CD8-positive, alpha-beta memory T cell (primary cell): Measurements from ENCODE around the gene KCMF1. TPM values are rescaled to one million over a fixed set of nuclear protein-coding genes. Genes with fewer than 3 reads are reported as not detected.

Source experiments
- CTCF ChIA-PET: fragments of 350-600 bp; sonication (Branson Sonifier 250); formaldehyde crosslinking; loops from one replicate; lab custom pipeline; 2021; ENCODE audit warnings: antibody characterized with exemption; lab: Charles Lee
- POLR2A ChIA-PET: fragments of 350-600 bp; sonication (Branson Sonifier 250); formaldehyde crosslinking; loops from one replicate; lab custom pipeline; 2021; ENCODE audit warnings: antibody characterized with exemption; lab: Charles Lee
- DNase-seq, 5 donors: peaks; one replicate each; pipeline versions ENCODE4 v3.0.0 to v3.0.0-alpha.2; 2020 to 2022; ENCODE audit warnings: mixed read lengths in 1 of 5
- H3K27ac ChIP-seq: one replicate; pipeline ENCODE4 v1.7.0; 2013; ENCODE audit warnings: low read depth, mild to moderate bottlenecking, low read length, moderate library complexity
- H3K27me3 ChIP-seq: 2 replicates; pipeline ENCODE4 v1.7.0; 2013; ENCODE audit warnings: low read length, mild to moderate bottlenecking; ENCODE audit not compliant: insufficient read depth, poor library complexity, severe bottlenecking
- H3K36me3 ChIP-seq: 2 replicates; pipeline ENCODE4 v1.7.0; 2013; ENCODE audit warnings: mild to moderate bottlenecking, low read length, moderate library complexity; ENCODE audit not compliant: insufficient read depth
- H3K4me1 ChIP-seq: 2 replicates; pipeline ENCODE4 v1.7.0; 2013; ENCODE audit warnings: mild to moderate bottlenecking, low read length, moderate library complexity; ENCODE audit not compliant: insufficient read depth
- H3K4me3 ChIP-seq: 2 replicates; pipeline ENCODE4 v1.7.0; 2013; ENCODE audit warnings: mild to moderate bottlenecking, low read length
- H3K9me3 ChIP-seq: 2 replicates; pipeline ENCODE4 v1.7.0; 2013; ENCODE audit warnings: mild to moderate bottlenecking, low read length
- H3K27ac Mint-ChIP-seq, 8 donors: one replicate each; pipeline ENCODE4 v1.8.0; 2020 to 2021; ENCODE audit warnings: mixed read lengths in 8 of 8, mild to moderate bottlenecking in 6 of 8, inconsistent platforms in 3 of 8, moderate library complexity in 3 of 8
- H3K27me3 Mint-ChIP-seq, 2 donors: one replicate each; pipeline ENCODE4 v1.8.0; 2020 to 2021; ENCODE audit warnings: mixed read lengths in 2 of 2, mild to moderate bottlenecking in 1 of 2, moderate library complexity in 1 of 2
- H3K36me3 Mint-ChIP-seq, 3 donors: one replicate each; pipeline ENCODE4 v1.8.0; 2020 to 2021; ENCODE audit warnings: mixed read lengths in 3 of 3, inconsistent platforms in 1 of 3, mild to moderate bottlenecking in 1 of 3
- H3K4me1 Mint-ChIP-seq, 3 donors: one replicate each; pipeline ENCODE4 v1.8.0; 2020 to 2021; ENCODE audit warnings: mixed read lengths in 3 of 3, inconsistent platforms in 1 of 3, mild to moderate bottlenecking in 1 of 3
- H3K4me3 Mint-ChIP-seq, 7 donors: one replicate each; pipeline ENCODE4 v1.8.0; 2020 to 2021; ENCODE audit warnings: mixed read lengths in 7 of 7, mild to moderate bottlenecking in 6 of 7, moderate library complexity in 4 of 7, inconsistent platforms in 2 of 7
- H3K9me3 Mint-ChIP-seq, 5 donors: one replicate each; pipeline ENCODE4 v1.8.0; 2020 to 2022; ENCODE audit warnings: mixed read lengths in 5 of 5, mild to moderate bottlenecking in 3 of 5, moderate library complexity in 2 of 5, inconsistent platforms in 1 of 5
- polyA plus RNA-seq: library from polyadenylated mRNA; unstranded; fragments of 300-500 nt; fragmentation: Illumina TruSeq; gene quantifications from one replicate; pipeline ENCODE4 v1.2.3, GENCODE V29; 2021
- total RNA-seq, 2 experiments: library from RNA; stranded (reverse); gene quantifications; one replicate each; pipeline ENCODE4 v1.2.3, GENCODE V29; 2021

The KCMF1 gene
- total and polyA plus RNA-seq, 3 experiments from 2014 or later: 30.7 to 105 (median 98.1) TPM

DNA sequence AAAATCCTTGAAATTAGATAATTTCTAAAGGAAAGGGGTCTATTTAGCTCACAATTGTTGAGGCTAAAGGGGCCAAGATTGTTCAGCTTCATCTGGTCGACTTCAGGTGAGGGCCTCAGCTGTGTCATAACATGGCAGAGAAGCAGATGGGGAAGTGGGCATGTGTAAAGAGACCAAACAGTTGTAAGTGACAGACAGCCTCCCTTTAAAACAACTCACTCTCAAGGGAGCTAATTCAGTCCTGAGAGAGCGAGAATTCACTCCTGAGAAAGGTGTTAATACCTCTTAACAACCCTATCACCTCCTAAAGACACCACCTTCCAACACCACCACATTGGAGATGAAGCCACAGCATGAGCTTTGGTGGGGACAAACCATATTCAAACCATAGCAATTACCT, 62.4 kb downstream of the KCMF1 start:
- Mint-ChIP-seq H3K27me3 (no peaks in the 10 kb centered on the region), H3K4me1 (peaks cover 14 to 45% (median 31%) of the 10 kb centered on the region in 3 donors), H3K4me3 (peak overlapping the region in 1 of 7 donors; percentile 32), H3K36me3 (peaks cover 3 to 79% (median 18%) of the 10 kb centered on the region in 3 donors), H3K27ac (peak overlapping the region in 1 of 8 donors; percentile 66), H3K9me3 (no peaks in the 10 kb centered on the region)
- POLR2A ChIA-PET: interaction anchor here (0.6 kb wide), 1 partner anchor 737 kb away, joined by 6 read pairs; no protein-coding TSS in a partner anchor
- CTCF ChIA-PET: no interaction called here
- H3K4me1 ChIP-seq: no peaks in the 10 kb centered on the region
- DNase-seq: no peak
- H3K27ac ChIP-seq: no peak overlapping the region
- H3K27me3 ChIP-seq: no peaks in the 10 kb centered on the region
- H3K36me3 ChIP-seq: peaks cover 14% of the 10 kb centered on the region
- H3K9me3 ChIP-seq: no peaks in the 10 kb centered on the region
- no peak overlapping the region for H3K4me3 ChIP-seq

DNA sequence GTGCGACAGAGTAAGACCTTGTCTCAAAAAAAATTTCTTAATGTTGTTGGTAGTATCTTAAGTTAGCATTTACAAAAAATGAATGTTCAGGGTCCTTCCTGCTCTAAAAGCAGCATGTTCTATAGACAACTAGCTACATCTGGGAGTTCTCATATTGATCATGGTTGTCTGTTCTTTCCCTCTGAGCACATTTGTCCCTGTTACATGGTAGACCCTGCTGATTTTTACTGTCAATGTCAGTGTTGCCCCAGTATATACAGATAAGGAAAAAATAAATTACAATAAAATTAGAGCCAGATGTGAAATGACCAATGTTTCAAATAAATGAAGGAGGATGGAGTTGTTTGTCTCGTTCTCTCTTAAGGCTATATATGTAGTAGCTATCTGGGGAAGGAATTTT, 63.2 kb downstream of the KCMF1 start:
- Histone ChIP-seq H3K4me3 (no peak overlapping the region), H3K9me3 (no peaks in the 10 kb centered on the region), H3K4me1 (no peaks in the 10 kb centered on the region), H3K36me3 (peaks cover 14% of the 10 kb centered on the region), H3K27me3 (no peaks in the 10 kb centered on the region), H3K27ac (no peak overlapping the region)
- CTCF ChIA-PET: no interaction called here
- H3K27me3 Mint-ChIP-seq: no peaks in the 10 kb centered on the region
- DNase-seq: no peak
- no peak overlapping the region for H3K4me3 Mint-ChIP-seq
- no peaks in the 10 kb centered on the region for H3K9me3 Mint-ChIP-seq
- peaks cover 3 to 78% (median 18%) of the 10 kb centered on the region in 3 donors for H3K36me3 Mint-ChIP-seq
- H3K4me1 Mint-ChIP-seq: peaks cover 16 to 47% (median 31%) of the 10 kb centered on the region in 3 donors
- H3K27ac Mint-ChIP-seq: peak overlapping the region in 2 of 8 donors; percentile 17 to 26
- POLR2A ChIA-PET: interaction anchor here (0.6 kb wide), 1 partner anchor 736 kb away, joined by 6 read pairs; no protein-coding TSS in a partner anchor

DNA sequence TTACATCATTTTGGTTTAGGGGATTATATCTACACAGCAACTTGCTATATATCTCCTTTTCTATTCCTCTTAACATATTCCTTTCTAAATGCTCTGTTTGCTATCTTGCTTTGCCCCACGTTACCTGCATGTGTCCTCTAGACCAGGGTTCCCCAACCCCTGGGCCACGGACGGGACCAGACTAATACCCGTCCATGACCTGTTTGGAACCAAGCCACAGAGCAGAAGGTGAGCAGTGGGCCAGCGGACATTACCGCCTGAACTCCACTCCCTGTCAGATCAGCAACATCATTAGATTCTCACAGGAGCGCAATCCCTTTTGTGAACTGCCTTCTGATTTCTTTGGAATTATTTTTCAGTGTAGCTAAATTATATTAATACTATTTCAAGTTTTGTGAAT, 66.7 kb downstream of the KCMF1 start:
- peaks cover 12% of the 10 kb centered on the region for H3K36me3 ChIP-seq

DNA sequence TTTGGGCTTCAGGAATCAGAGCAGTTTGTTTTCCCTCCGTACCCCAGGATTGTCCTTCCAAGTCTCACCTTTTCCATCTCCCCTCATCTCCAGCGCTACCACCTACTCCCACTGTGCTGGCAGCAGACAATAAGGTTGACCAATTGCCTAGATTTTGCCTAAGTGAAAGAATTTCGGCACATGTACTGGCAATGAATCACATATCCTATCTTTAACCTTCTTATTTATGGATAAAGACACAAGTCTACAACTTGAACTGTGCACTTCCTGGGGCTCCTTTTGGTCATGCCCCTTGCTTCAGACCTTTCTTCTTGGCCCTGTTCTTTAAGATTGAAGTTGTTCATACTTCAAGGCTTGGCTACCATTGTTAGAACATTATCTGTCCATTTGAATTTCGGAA, 71.4 kb downstream of the KCMF1 start:
- Mint-ChIP-seq H3K9me3 (no peaks in the 10 kb centered on the region), H3K27me3 (no peaks in the 10 kb centered on the region), H3K4me1 (peaks cover 20 to 29% (median 25%) of the 10 kb centered on the region in 3 donors), H3K27ac (peak overlapping the region in 6 of 8 donors; percentile 25 to 68 (median 38)), H3K4me3 (no peak overlapping the region), H3K36me3 (peaks cover 6 to 81% (median 35%) of the 10 kb centered on the region in 3 donors)
- no peaks in the 10 kb centered on the region for H3K4me1 ChIP-seq
- H3K27me3 ChIP-seq: no peaks in the 10 kb centered on the region
- no peak overlapping the region for H3K4me3 ChIP-seq
- peaks cover 13% of the 10 kb centered on the region for H3K36me3 ChIP-seq
- DNase-seq: no peak
- H3K9me3 ChIP-seq: no peaks in the 10 kb centered on the region
- POLR2A ChIA-PET: no interaction called here
- H3K27ac ChIP-seq: no peak overlapping the region
- CTCF ChIA-PET: no interaction called here

More for the DNA sequence above, 66.7 kb downstream of the KCMF1 start:
- H3K27me3 Mint-ChIP-seq: no peaks in the 10 kb centered on the region
- peak overlapping the region in 2 of 8 donors; percentile 55 to 56 for H3K27ac Mint-ChIP-seq
- H3K27ac ChIP-seq: no peak overlapping the region
- ChIA-PET POLR2A (no interaction called here), CTCF (no interaction called here)
- H3K4me1 Mint-ChIP-seq: peaks cover 24 to 46% (median 35%) of the 10 kb centered on the region in 3 donors
- H3K4me3 ChIP-seq: no peak overlapping the region
- no peaks in the 10 kb centered on the region for H3K9me3 Mint-ChIP-seq
- no peaks in the 10 kb centered on the region for H3K4me1 ChIP-seq
- peaks cover 3 to 78% (median 19%) of the 10 kb centered on the region in 3 donors for H3K36me3 Mint-ChIP-seq
- H3K4me3 Mint-ChIP-seq: no peak overlapping the region
- no peak for DNase-seq
- H3K9me3 ChIP-seq: no peaks in the 10 kb centered on the region
- no peaks in the 10 kb centered on the region for H3K27me3 ChIP-seq

DNA sequence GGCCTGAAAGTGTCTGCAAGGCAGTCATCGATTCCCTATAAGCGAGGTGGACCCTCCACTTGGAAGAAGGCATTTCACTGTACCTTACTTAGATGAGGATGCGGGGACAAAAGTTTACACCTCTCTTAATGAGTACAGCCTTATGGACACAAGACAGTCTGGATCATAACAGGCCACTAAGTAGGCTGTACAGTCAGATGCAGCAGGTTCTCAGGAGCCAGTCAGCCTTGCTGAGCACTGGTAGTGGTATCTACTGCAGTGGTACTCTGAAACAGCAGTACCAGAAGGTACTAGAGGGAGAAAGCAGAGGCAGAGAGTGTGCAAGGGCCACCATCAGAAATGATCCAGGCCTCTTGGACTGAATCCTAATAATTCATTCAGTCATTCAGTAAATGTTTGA, 77.6 kb downstream of the KCMF1 start:
- Mint-ChIP-seq H3K4me3 (no peak overlapping the region), H3K9me3 (no peaks in the 10 kb centered on the region), H3K36me3 (peaks cover 3 to 86% (median 22%) of the 10 kb centered on the region in 3 donors), H3K27ac (peak overlapping the region in 3 of 8 donors; percentile 12 to 54 (median 51)), H3K4me1 (peaks cover 6 to 9% (median 7%) of the 10 kb centered on the region in 3 donors), H3K27me3 (no peaks in the 10 kb centered on the region)
- ChIA-PET POLR2A (no interaction called here), CTCF (no interaction called here)
- Histone ChIP-seq H3K27ac (no peak overlapping the region), H3K4me1 (no peaks in the 10 kb centered on the region), H3K36me3 (peaks cover 32% of the 10 kb centered on the region), H3K27me3 (no peaks in the 10 kb centered on the region), H3K4me3 (no peak overlapping the region), H3K9me3 (no peaks in the 10 kb centered on the region)
- DNase-seq: no peak

DNA sequence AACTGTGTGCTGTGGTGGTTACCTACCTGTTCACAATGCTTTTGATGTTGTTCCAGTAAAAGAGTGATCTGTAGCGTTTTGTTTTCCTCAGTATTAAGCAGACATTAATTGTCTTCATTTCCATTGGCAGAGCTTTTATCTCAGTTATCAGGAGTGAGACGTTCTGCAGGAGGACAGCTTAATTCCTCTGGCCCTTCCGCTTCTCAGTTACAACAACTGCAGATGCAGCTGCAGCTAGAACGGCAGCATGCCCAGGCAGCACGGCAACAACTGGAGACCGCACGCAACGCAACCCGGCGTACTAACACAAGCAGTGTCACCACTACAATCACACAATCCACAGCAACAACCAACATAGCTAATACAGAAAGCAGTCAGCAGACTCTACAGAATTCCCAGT, 78.3 kb downstream of the KCMF1 start:
- H3K9me3 ChIP-seq: no peaks in the 10 kb centered on the region
- Mint-ChIP-seq H3K27ac (peak overlapping the region in 2 of 8 donors; percentile 58 to 61), H3K9me3 (no peaks in the 10 kb centered on the region), H3K36me3 (peaks cover 3 to 86% (median 19%) of the 10 kb centered on the region in 3 donors), H3K4me3 (peak overlapping the region in 1 of 7 donors; percentile 5), H3K4me1 (peaks cover 6 to 10% (median 7%) of the 10 kb centered on the region in 3 donors), H3K27me3 (no peaks in the 10 kb centered on the region)
- H3K27me3 ChIP-seq: no peaks in the 10 kb centered on the region
- ChIA-PET CTCF (no interaction called here), POLR2A (no interaction called here)
- peaks cover 34% of the 10 kb centered on the region for H3K36me3 ChIP-seq
- no peaks in the 10 kb centered on the region for H3K4me1 ChIP-seq
- no peak overlapping the region for H3K4me3 ChIP-seq
- no peak overlapping the region for H3K27ac ChIP-seq
- DNase-seq: no peak

DNA sequence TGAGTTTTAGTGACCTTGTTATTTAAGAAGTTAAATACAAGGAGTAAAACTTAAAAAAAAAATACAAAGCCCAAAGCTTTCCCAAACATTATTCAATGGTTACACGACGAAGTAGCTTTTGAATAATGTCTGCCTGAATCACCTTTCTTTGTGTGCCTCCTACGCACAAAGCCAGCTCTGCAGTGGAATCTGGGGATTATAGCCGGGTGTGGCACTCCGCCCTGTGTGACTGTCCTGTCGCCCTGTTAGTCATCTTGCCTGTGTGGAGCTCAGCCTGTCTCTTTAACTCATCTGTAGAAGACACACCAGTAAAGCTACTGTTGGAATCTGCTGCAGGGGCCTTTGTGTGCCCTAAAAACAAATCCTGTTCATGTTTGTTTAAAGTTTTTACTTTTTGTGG, 82.8 kb downstream of the KCMF1 start:
- POLR2A ChIA-PET: no interaction called here
- H3K27me3 Mint-ChIP-seq: no peaks in the 10 kb centered on the region
- Histone ChIP-seq H3K4me1 (no peaks in the 10 kb centered on the region), H3K9me3 (no peaks in the 10 kb centered on the region), H3K4me3 (no peak overlapping the region), H3K27me3 (no peaks in the 10 kb centered on the region), H3K36me3 (peaks cover 25% of the 10 kb centered on the region), H3K27ac (no peak overlapping the region)
- H3K4me1 Mint-ChIP-seq: peaks cover 17 to 35% (median 33%) of the 10 kb centered on the region in 3 donors
- peak overlapping the region in 1 of 8 donors; percentile 35 for H3K27ac Mint-ChIP-seq
- no peak for DNase-seq
- H3K36me3 Mint-ChIP-seq: peaks cover 0 to 59% (median 10%) of the 10 kb centered on the region in 3 donors
- H3K9me3 Mint-ChIP-seq: no peaks in the 10 kb centered on the region
- CTCF ChIA-PET: no interaction called here
- no peak overlapping the region for H3K4me3 Mint-ChIP-seq

DNA sequence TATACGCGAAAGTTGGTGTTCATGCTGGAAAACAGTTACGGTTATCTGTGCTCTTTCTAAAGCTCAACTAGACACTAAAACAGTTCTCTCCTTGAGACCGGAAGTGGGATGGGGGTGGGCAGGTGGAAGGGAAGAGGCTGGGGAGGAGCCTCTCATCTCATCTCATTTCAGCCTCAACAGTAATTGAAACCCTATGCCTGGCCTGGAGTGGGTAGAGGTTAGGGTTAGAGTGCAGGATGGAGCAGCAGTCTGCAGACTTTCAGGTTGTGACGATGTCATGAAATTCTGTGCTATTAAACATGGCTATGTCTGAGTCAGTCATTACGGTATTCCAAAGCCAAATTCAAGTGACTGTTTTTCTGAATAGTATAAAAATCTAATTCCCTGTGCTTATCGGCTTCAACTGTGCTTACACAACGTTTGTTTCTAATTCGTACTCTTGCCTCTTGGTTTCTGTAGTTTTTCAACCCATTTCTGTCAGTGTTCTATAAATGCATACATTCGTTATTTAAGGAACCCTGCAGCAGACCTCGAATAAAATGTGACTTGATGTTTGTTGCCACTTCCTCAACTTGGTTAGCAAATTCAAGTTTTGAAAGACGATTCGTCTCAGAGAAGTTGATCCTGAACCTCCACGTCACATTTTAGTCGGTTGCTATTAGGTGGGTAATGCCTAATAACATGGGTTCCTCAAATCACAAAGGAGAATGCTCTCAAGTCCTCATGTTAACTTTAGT, 86.4 kb downstream of the KCMF1 start:
- Histone ChIP-seq H3K4me3 (no peak overlapping the region), H3K9me3 (no peaks in the 10 kb centered on the region), H3K36me3 (peaks cover 7% of the 10 kb centered on the region), H3K27ac (no peak overlapping the region), H3K27me3 (no peaks in the 10 kb centered on the region), H3K4me1 (no peaks in the 10 kb centered on the region)
- Mint-ChIP-seq H3K36me3 (peaks cover 0 to 29% (median 2%) of the 10 kb centered on the region in 3 donors), H3K27me3 (no peaks in the 10 kb centered on the region), H3K4me3 (no peak overlapping the region), H3K9me3 (no peaks in the 10 kb centered on the region), H3K4me1 (peaks cover 13 to 39% (median 37%) of the 10 kb centered on the region in 3 donors), H3K27ac (peak overlapping the region in 2 of 8 donors; percentile 17 to 76)
- ChIA-PET CTCF (interaction anchor here (1.1 kb wide), 1 partner anchor 10 kb away, joined by 4 read pairs; no protein-coding TSS in a partner anchor), POLR2A (no interaction called here)
- DNase-seq: no peak
